GM23338 (cell line): ENCODE results near the gene CDH4. TPM values are rescaled to one million over a fixed set of nuclear protein-coding genes. Genes with fewer than 3 reads are reported as not detected.

Experiments used
- ATAC-seq: fragments of 200-7000 bp; cut with Tn5 transposase; 3 replicates; pipeline ENCODE4 v1.9.1; 2020
- DNase-seq: peaks from one replicate; pipeline ENCODE4 v3.0.0-alpha.2; 2015; ENCODE audit warnings: low spot score
- H2AFZ ChIP-seq: fragments of 200-600 bp; sonication (generic); 2 replicates; pipeline ENCODE4 v1.8.0; 2016; ENCODE audit warnings: antibody characterized with exemption, mild to moderate bottlenecking, moderate library complexity
- H3F3A ChIP-seq: fragments of 200-600 bp; sonication (generic); replicated peaks from 2 replicates; pipeline ENCODE4 v1.8.0; 2017; ENCODE audit warnings: antibody characterized with exemption, mixed run types, low read depth
- H3K27ac ChIP-seq: fragments of 200-600 bp; sonication (generic); 2 replicates; pipeline ENCODE4 v1.6.1; 2016; ENCODE audit warnings: low read depth
- H3K27me3 ChIP-seq: fragments of 200-600 bp; sonication (generic); 2 replicates; pipeline ENCODE4 v1.8.0; 2016; ENCODE audit warnings: mild to moderate bottlenecking, mixed run types, moderate library complexity; ENCODE audit not compliant: insufficient read depth
- H3K36me3 ChIP-seq: fragments of 200-600 bp; sonication (generic); 2 replicates; pipeline ENCODE4 v1.8.0; 2016; ENCODE audit warnings: mild to moderate bottlenecking; ENCODE audit not compliant: insufficient read depth
- H3K4me1 ChIP-seq: fragments of 200-600 bp; sonication (generic); 2 replicates; pipeline ENCODE4 v1.8.0; 2016; ENCODE audit warnings: mild to moderate bottlenecking, moderate library complexity; ENCODE audit not compliant: insufficient read depth
- H3K4me2 ChIP-seq: fragments of 200-600 bp; sonication (generic); 2 replicates; pipeline ENCODE4 v1.7.1; 2017; ENCODE audit warnings: mixed run types
- H3K4me3 ChIP-seq: fragments of 200-600 bp; sonication (generic); 2 replicates; pipeline ENCODE4 v1.6.1; 2016; ENCODE audit warnings: mixed run types
- H3K79me2 ChIP-seq: fragments of 200-600 bp; sonication (generic); replicated peaks from 2 replicates; pipeline ENCODE4 v1.8.0; 2017; ENCODE audit warnings: mild to moderate bottlenecking; ENCODE audit not compliant: insufficient read depth
- H3K9me2 ChIP-seq: fragments of 200-600 bp; sonication (generic); 2 replicates; pipeline ENCODE4 v1.8.0; 2017; ENCODE audit not compliant: insufficient read depth
- H4K20me1 ChIP-seq: fragments of 200-600 bp; sonication (generic); replicated peaks from 2 replicates; pipeline ENCODE4 v1.8.0; 2017; ENCODE audit warnings: mild to moderate bottlenecking; ENCODE audit not compliant: insufficient read depth
- H3K27ac Mint-ChIP-seq: 2 replicates; pipeline ENCODE4 v1.8.0; 2020; ENCODE audit warnings: inconsistent platforms, mild to moderate bottlenecking, moderate library complexity, mixed read lengths
- H3K27me3 Mint-ChIP-seq: 3 replicates; pipeline ENCODE4 v1.8.0; 2022; ENCODE audit warnings: low read depth, mild to moderate bottlenecking, moderate library complexity, mixed read lengths, inconsistent platforms; ENCODE audit not compliant: insufficient read depth, poor library complexity
- H3K36me3 Mint-ChIP-seq: 3 replicates; pipeline ENCODE4 v1.8.0; 2021; ENCODE audit warnings: low read depth, mild to moderate bottlenecking, inconsistent platforms, moderate library complexity, mixed read lengths
- H3K4me1 Mint-ChIP-seq: 3 replicates; pipeline ENCODE4 v1.8.0; 2020; ENCODE audit warnings: mild to moderate bottlenecking, inconsistent platforms, mixed read lengths
- H3K4me3 Mint-ChIP-seq: 3 replicates; pipeline ENCODE4 v1.8.0; 2021; ENCODE audit warnings: moderate library complexity, mild to moderate bottlenecking, inconsistent platforms, mixed read lengths
- H3K9me3 Mint-ChIP-seq: 3 replicates; pipeline ENCODE4 v1.8.0; 2020; ENCODE audit warnings: moderate library complexity, mild to moderate bottlenecking, inconsistent platforms, mixed read lengths
- CREB1 ChIP-seq: fragments of 250-450 bp; sonication (Bioruptor Pico); IDR thresholded peaks from 2 replicates; pipeline ENCODE4 v1.5.0; 2020; ENCODE audit warnings: low read depth, mild to moderate bottlenecking, moderate library complexity
- EZH2phosphoT487 ChIP-seq: fragments of 200-600 bp; sonication (generic); IDR thresholded peaks from one replicate; pipeline ENCODE4 v1.8.1; 2018; ENCODE audit warnings: antibody characterized with exemption; ENCODE audit not compliant: unreplicated experiment
- JUNB ChIP-seq: IDR thresholded peaks from one replicate; pipeline ENCODE4 v1.6.1; 2016; ENCODE audit warnings: antibody characterized with exemption; ENCODE audit not compliant: unreplicated experiment
- NANOG ChIP-seq: IDR thresholded peaks from 2 replicates; pipeline ENCODE4 v1.6.1; 2016; ENCODE audit warnings: antibody characterized with exemption, borderline replicate concordance
- POLR2AphosphoS5 ChIP-seq: IDR thresholded peaks from 2 replicates; pipeline ENCODE4 v1.6.1; 2016; ENCODE audit warnings: antibody characterized with exemption, low read depth
- ZNF114 ChIP-seq: fragments of 250-450 bp; sonication (Bioruptor Pico); IDR thresholded peaks from 2 replicates; pipeline ENCODE4 v1.5.0; 2020; ENCODE audit warnings: mild to moderate bottlenecking, moderate library complexity
- ZNF331 ChIP-seq: fragments of 250-450 bp; sonication (Bioruptor Pico); IDR thresholded peaks from 2 replicates; pipeline ENCODE4 v1.5.0; 2020; ENCODE audit warnings: low read depth, mild to moderate bottlenecking, moderate library complexity
- polyA plus RNA-seq: library from polyadenylated mRNA; unstranded; fragments of >200 nt; fragmentation: Nextera tagmentation; extraction: Ambion mirVana; gene quantifications from 2 replicates; pipeline ENCODE4 v1.2.1, GENCODE V29; 2016
- total RNA-seq: library from RNA; depleted of rRNA; stranded (reverse); fragments of >200 nt; shearing (Covaris generic); gene quantifications from 2 replicates; pipeline ENCODE4 v1.2.3, GENCODE V29; 2014
- TF ChIP-seq, protein P1 (sequence below), 2 experiments: fragments of 200-600 bp in 1 of 2; sonication (generic) in 1 of 2; conservative IDR thresholded peaks; 2 replicates each; pipeline versions ENCODE4 v1.5.1 to v1.6.1; 2016 to 2017; ENCODE audit warnings: antibody characterized with exemption in 2 of 2, low read depth in 2 of 2, mild to moderate bottlenecking in 2 of 2, moderate library complexity in 1 of 2
- TF ChIP-seq, protein P2 (sequence below): IDR thresholded peaks from one replicate; pipeline ENCODE4 v1.6.1; 2018; ENCODE audit warnings: antibody characterized with exemption; ENCODE audit not compliant: unreplicated experiment
- TF ChIP-seq, protein P3 (sequence below): IDR thresholded peaks from 2 replicates; pipeline ENCODE4 v1.6.1; 2016; ENCODE audit warnings: antibody characterized with exemption

The CDH4 gene
- total and polyA plus RNA-seq, 2 experiments from 2014 or later = 1.2 to 4.2 TPM

DNA sequence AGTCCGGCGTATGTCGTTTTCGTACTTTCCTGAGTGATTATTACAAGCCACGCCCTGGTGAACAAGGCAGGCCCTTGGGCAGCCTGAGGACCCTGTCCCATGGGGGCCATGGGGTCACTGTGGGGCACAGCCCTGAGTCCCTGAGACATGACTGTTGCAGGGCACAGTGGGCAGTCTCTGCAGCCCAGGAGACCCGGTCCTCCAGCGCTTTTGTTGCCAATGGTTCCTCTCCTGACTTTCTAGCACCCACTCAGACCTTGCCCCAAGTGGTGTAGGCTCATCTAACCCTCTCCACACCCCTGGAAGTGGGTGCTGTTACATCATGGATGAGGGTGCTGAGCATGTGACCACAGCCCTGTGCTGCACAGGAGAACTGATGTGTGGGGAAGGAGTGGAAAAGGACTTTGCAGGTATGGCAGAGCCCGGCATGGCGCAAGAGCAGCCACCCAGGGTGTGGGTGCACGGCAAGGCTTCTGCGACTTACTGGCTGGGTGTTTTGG, 494.1 kb downstream of the CDH4 start:
- no peak overlapping the region for H3K4me3 ChIP-seq
- H3K9me2 ChIP-seq = no peaks in the 10 kb centered on the region
- no peaks in the 10 kb centered on the region for H3K27me3 ChIP-seq
- TF ChIP-seq, protein P1, sequence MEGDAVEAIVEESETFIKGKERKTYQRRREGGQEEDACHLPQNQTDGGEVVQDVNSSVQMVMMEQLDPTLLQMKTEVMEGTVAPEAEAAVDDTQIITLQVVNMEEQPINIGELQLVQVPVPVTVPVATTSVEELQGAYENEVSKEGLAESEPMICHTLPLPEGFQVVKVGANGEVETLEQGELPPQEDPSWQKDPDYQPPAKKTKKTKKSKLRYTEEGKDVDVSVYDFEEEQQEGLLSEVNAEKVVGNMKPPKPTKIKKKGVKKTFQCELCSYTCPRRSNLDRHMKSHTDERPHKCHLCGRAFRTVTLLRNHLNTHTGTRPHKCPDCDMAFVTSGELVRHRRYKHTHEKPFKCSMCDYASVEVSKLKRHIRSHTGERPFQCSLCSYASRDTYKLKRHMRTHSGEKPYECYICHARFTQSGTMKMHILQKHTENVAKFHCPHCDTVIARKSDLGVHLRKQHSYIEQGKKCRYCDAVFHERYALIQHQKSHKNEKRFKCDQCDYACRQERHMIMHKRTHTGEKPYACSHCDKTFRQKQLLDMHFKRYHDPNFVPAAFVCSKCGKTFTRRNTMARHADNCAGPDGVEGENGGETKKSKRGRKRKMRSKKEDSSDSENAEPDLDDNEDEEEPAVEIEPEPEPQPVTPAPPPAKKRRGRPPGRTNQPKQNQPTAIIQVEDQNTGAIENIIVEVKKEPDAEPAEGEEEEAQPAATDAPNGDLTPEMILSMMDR (conservative IDR thresholded peaks at IDR 0.05; ENCODE audit: low read depth in 2 of 2) = no peak
- TF ChIP-seq EZH2phosphoT487 (no peak), POLR2AphosphoS5 (no peak)
- TF ChIP-seq, protein P2, sequence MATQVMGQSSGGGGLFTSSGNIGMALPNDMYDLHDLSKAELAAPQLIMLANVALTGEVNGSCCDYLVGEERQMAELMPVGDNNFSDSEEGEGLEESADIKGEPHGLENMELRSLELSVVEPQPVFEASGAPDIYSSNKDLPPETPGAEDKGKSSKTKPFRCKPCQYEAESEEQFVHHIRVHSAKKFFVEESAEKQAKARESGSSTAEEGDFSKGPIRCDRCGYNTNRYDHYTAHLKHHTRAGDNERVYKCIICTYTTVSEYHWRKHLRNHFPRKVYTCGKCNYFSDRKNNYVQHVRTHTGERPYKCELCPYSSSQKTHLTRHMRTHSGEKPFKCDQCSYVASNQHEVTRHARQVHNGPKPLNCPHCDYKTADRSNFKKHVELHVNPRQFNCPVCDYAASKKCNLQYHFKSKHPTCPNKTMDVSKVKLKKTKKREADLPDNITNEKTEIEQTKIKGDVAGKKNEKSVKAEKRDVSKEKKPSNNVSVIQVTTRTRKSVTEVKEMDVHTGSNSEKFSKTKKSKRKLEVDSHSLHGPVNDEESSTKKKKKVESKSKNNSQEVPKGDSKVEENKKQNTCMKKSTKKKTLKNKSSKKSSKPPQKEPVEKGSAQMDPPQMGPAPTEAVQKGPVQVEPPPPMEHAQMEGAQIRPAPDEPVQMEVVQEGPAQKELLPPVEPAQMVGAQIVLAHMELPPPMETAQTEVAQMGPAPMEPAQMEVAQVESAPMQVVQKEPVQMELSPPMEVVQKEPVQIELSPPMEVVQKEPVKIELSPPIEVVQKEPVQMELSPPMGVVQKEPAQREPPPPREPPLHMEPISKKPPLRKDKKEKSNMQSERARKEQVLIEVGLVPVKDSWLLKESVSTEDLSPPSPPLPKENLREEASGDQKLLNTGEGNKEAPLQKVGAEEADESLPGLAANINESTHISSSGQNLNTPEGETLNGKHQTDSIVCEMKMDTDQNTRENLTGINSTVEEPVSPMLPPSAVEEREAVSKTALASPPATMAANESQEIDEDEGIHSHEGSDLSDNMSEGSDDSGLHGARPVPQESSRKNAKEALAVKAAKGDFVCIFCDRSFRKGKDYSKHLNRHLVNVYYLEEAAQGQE = no peak
- H3K27ac Mint-ChIP-seq = no peak overlapping the region
- H3K27ac ChIP-seq = no peak overlapping the region
- no peaks in the 10 kb centered on the region for H3K79me2 ChIP-seq
- peaks cover 5% of the 10 kb centered on the region; the same call in 1 of the 2 replicates for H3K36me3 ChIP-seq
- H2AFZ ChIP-seq = no peak overlapping the region
- ATAC-seq = no peak
- H3K4me2 ChIP-seq = no peak overlapping the region
- no peaks in the 10 kb centered on the region for H4K20me1 ChIP-seq
- H3K4me1 ChIP-seq = no peaks in the 10 kb centered on the region
- peaks cover 4% of the 10 kb centered on the region for H3K27me3 Mint-ChIP-seq
- H3K36me3 Mint-ChIP-seq = no peaks in the 10 kb centered on the region
- H3K4me1 Mint-ChIP-seq = no peaks in the 10 kb centered on the region
- H3K9me3 Mint-ChIP-seq = peaks cover 12% of the 10 kb centered on the region
- no peak overlapping the region for H3K4me3 Mint-ChIP-seq
- no peaks in the 10 kb centered on the region for H3F3A ChIP-seq
- no peak for DNase-seq

DNA sequence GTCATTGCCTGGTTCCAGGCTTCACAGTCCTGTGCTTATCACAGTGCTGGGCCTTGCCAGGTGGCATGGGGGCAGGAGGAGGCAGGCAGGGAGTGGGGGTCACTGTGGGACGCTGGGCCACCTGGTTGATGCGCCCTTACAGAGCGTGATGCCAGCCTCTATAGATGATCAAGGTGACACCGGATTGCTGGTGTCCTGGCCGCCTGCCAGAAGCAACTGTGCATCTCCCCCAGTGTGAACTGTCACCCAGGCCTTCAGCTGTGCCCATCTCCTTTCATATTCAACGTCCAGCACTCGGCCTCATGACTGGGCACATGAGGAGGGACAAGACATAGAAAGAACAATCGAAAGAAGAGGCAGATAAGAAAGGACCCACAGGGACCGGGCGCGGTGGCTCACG, 494.7 kb downstream of the CDH4 start:
- Mint-ChIP-seq H3K27me3 (peaks cover 4% of the 10 kb centered on the region), H3K4me1 (no peaks in the 10 kb centered on the region), H3K36me3 (0 out of 3 replicates have a peak, but pooled peaks cover 3% of the 10 kb centered on the region), H3K4me3 (no peak overlapping the region), H3K9me3 (peaks cover 14% of the 10 kb centered on the region), H3K27ac (no peak overlapping the region)
- Histone ChIP-seq H3K27ac (no peak overlapping the region), H3K4me2 (no peak overlapping the region), H3K4me1 (no peaks in the 10 kb centered on the region), H4K20me1 (no peaks in the 10 kb centered on the region), H3K4me3 (no peak overlapping the region), H3K36me3 (peaks cover 5% of the 10 kb centered on the region; the same call in 1 of the 2 replicates), H3K27me3 (no peaks in the 10 kb centered on the region), H2AFZ (no peak overlapping the region), H3K9me2 (no peaks in the 10 kb centered on the region), H3F3A (no peaks in the 10 kb centered on the region), H3K79me2 (no peaks in the 10 kb centered on the region)
- ATAC-seq (no peak), DNase-seq (no peak)
- no peak for TF ChIP-seq JUNB
- TF ChIP-seq, protein P1 (conservative IDR thresholded peaks at IDR 0.05; ENCODE audit: low read depth in 2 of 2) = no peak
- TF ChIP-seq, protein P3, sequence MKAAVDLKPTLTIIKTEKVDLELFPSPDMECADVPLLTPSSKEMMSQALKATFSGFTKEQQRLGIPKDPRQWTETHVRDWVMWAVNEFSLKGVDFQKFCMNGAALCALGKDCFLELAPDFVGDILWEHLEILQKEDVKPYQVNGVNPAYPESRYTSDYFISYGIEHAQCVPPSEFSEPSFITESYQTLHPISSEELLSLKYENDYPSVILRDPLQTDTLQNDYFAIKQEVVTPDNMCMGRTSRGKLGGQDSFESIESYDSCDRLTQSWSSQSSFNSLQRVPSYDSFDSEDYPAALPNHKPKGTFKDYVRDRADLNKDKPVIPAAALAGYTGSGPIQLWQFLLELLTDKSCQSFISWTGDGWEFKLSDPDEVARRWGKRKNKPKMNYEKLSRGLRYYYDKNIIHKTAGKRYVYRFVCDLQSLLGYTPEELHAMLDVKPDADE = no peak
- no peak for TF ChIP-seq ZNF114
- TF ChIP-seq EZH2phosphoT487 = no peak
- TF ChIP-seq NANOG = no peak
- TF ChIP-seq CREB1 = no peak
- TF ChIP-seq, protein P2 = no peak
- no peak for TF ChIP-seq POLR2AphosphoS5
- no peak for TF ChIP-seq ZNF331 (CRISPR knock-in tag)
